Stimulated activated CD4-positive, alpha-beta T cell treated with anti-CD3 and anti-CD28 coated beads, Interleukin-4, amount 100 ng/mL, for 1 hour (primary cell): ENCODE data around the gene LAMB2.
A peak's percentile ranks its signal among the peaks of the same experiment; 100 is the strongest.

ENCODE experiments used
- DNase-seq: peaks from one replicate; pipeline ENCODE4 v3.0.0-alpha.2; 2020

LAMB2 gene

DNA sequence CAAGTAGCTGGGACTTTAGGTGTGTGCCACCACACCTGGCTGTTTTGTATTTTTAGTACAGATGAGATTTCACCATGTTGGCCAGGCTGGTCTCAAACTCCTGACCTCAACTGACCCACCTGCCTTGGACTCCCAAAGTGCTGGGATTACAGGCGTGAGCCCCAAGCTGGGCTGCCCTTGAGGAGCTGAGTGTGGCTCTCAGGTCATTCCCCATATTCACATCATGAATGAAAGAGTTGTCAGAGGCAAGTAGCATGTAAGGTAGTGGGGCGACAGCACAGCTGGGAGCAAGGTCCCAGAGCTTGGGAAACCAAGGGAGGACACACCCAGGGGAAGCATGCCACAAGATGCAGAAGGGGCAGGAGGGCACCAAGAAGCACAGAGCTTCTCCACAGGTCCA, 28.3 kb upstream of the LAMB2 start:
- no peak for DNase-seq

DNA sequence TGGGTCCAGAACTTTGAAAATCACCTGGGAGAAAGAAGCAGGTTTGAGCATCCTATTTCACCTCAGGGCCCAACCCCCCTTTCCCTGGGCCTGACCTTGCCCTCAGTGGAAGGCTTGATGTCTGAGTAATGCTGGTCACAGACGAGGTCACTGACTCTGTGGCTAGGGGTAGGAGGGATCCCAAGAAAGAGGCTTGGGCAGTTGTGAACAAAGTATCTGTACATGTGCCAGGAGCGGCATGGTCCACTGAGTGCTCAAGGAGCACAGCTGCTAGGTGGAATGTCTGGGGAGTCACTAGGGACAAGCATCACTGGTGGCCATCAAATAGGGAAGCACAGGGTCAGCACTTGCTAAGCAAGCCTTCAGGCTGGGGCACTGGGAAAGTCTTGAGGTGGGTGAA, 25.9 kb upstream of the LAMB2 start:
- DNase-seq, result no peak

DNA sequence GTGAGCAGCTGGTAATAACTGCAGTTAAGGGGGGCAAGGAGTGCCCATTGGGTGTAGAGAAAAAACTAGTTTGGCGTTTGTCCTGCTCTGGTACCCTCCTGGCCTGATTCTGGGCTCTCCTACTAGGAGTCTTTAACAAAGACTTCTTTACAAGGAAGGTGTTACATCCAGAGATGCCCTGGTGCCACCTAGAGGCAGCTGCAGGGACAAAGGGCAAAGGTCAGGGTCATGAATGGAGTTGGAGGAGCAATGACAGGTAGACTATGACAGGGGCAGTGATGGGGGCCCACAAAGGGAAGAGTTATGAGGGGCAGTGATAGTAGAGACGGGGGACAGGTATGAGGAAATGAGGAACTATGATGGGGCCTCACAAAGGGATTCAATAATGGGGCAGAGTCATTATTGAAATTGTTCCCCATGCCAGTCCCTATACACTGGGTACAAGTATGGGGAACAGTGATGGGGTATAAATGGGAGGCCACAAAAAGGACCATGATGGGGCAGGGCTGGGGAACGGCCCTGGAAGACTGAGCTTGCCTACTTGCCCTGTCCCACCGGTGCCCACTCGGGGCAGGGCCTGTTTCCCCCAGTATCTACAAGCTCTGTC, 25.4 kb upstream of the LAMB2 start:
- peak; percentile 57 for DNase-seq

DNA sequence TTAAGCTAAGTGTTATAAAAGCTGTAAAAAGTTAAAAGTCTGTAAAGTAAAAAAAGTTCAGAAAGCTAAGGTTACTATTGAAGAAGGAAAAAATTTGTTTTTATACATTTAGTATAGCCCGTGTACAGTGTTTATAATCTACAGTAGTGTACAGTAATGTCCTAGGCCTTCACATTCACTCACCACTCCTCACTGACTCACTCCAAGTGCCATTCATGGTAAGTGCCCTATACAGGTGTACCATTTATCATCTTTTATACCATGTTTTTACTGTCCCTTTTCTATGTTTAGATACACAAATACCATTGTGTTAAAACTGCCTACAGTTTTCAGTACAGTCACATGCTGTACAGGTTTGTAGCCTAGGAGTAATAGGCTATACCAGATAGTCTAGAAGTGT, 24.4 kb upstream of the LAMB2 start:
- DNase-seq, result no peak

DNA sequence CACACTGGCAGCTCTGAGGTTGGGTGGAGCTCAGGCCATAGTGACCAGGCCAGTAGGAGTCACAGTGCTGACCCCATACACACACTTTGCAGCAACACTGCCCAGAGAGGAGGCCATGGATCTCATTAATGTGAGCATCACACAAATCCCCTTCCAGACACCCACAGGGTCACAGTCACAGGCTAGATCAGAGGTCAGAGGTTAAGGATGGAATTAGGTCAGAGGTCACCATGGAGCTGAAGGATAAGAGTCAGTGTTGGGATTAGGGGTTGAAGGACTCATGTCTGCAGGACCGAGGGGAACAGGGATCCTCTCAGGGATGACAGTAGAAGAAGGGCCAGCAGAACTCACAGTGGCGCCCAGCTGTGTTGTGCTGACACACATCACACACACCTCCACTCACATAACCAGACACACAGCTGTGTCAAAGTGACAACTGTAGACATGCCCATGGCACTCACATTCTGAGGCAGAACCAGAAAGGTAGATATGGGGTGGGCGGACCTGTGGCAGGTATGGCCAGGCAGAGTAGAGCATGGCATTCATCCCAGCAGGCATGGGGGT, 20.6 kb upstream of the LAMB2 start:
- no peak for DNase-seq

DNA sequence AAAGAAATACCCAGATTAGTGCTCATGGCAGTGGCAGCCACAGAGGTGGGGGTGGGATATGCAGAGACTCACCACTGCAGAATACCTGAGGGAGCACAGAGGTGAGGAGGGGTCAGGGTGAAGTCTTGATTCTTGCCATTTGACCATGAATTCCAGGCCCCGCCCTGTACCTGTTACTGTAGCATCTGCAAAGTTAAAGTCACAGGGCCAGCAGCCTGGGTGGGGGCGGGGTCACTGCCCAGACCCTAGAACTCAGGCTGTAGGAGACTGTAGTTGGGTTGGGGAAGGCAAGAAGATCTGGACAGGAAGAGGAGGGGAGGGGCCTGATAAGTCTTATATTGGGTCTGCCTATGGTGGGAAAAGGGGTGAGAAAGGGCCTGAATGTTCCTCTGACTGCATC, 18.8 kb upstream of the LAMB2 start:
- DNase-seq, result no peak

DNA sequence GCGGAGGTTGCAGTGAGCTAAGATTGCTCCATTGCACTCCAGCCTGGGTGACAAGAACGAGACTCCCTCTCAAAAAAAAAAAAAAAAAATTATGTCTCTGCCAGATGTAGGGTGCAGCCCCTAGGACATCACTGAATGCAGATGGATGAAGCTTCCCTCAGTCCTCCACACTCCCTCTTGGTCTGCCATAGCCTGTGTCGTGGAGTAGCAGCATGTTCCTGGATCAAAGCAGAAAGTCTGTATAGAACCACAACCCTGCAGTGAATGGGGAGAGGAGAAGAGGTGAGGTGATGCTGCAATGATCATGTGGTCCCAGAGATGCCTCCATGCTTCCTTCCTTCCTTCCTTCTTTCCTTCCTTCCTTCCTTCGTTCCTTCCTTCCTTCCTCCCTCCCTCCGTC, 15.3 kb upstream of the LAMB2 start:
- DNase-seq, result no peak

DNA sequence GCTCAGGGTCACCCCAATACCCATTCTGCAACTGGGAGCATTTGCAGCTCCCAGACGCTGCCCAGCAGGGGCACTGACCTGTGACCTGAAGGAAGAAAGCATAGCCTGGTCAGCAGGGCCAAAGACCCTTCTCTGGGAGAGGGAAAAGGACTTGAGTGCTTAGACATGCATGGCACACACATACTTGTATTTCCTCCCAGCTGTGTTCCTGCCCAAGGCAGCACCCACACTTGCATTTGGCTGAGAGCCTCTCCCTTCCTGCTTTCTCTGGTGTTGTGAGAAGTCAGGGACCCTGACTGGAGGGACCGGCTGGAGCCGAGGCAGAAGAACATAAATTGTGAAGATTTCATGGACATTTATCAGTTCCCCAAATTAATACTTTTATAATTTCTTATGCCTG, 7.2 kb upstream of the LAMB2 start:
- DNase-seq, result no peak

DNA sequence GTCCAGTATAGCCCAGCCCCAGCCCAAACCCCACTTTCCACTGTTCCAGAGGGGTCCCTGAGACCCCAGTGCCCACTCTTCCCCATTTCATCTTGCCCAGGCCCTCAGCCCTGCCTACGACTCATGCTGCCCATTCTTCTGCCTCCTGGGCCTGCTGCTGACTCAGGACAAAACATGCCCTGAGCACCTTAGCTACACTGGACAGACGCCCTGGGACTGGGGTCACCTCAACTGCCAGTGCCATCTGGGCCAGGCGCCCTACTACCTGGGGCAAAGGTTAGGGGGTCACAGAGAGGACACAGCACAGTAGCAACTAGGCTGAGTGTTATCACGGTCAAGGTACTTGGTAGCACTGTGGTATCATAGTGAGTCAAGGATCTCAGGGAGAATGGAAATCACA, 2.6 kb upstream of the LAMB2 start:
- no peak for DNase-seq

GRCh38 chr3:49134471-49135265, 1.8 kb upstream of the LAMB2 start:
- no peak for DNase-seq

GRCh38 chr3:49133226-49133951, 539 bp upstream of the LAMB2 start:
- DNase-seq, result no peak

DNA sequence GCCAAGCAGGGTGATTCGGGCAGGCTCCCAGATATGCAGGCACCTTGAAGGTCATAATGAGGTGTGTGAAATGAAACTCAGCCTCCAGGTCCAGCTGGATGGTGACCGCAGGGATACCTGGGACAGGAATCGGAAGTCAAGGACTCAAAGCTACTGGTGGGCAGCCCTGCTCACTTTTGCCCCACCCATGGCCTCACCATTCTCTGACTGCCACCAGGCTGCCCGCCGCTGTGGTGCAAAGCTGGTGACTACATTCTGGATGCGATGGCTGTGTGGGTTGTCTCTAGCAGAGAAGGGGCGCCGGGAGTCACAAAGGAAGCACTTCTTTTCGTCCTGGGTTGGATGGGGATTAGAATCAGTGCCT, 795 bp downstream of the LAMB2 start:
- DNase-seq, result no peak

DNA sequence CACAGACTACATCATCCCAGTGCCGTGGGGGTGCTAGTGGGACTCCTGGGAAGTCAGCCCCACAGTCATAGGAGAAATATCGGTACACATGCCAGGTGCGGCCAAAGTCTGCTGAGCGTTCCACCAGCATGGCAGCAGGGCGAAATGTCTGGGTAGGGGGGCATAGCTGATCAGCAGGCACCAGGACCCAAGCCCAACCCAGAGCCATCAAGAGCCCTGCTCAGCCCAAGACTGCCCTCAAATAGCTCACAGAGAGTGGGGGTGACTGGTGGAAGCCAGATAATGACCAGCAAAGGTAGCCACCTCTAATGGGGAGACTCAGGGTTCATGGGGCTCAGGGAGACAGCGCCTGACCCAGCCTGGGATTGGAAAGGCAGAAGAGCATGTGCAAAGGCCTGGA, 1.3 kb downstream of the LAMB2 start:
- DNase-seq, result no peak

GRCh38 chr3:49131040-49131439, 1.8 kb downstream of the LAMB2 start:
- DNase-seq, result no peak

DNA sequence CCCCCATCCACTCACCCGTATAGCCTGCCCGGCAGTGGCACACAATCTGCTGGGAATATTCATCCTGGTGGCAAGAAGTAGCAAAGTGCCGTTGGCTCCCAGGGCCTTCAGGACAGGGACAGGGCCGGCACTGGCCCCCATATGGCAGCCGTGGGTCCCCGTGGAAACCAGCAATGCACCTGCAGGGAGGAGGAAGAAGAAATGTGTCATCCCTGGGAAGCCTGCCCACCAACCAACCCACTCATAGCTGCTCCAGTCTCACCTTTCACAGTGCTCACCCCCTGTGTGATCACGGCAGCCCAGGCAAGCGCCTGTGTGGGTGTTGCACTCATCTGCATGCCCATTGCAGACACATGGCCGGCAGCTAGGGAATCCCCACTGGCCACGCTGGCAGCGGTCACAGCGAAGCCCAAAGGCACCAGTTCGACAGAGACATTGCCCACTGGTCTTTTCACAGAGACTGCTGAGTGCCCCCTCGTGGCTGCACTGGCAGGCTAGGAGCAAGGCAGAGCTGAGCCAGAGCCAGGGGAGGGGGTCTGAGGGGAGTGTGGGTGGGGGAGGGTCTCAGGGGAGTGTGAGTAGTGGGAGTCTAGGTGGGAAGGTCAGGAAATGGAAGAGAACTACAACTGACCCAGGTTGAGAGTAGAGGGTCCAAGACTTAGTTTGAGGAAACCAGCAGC, 7.7 kb downstream of the LAMB2 start:
- DNase-seq, result no peak

DNA sequence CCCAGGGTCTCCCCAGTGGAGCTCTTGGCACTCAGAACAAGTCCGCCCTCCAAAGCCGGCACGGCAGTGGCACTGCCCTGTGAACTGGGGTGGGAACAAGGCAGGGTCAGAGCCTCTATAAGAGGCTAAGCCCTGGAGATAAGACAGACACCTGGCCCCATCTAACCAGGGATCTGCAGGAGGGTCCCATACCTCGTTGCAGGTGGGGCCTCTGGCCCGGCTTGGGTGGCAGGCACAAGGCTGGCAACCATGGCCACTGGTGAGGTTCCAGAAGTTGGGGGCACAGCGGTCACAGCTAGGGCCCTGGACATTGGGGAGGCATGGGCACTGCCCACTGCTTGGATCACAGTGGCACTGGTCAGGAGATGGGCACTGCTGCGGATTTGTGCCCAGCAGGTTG, 8.6 kb downstream of the LAMB2 start:
- DNase-seq, result no peak

- DNase-seq, result no peak
Observed at GRCh38 chr3:49123687-49124086, 9.2 kb downstream of the LAMB2 start.

DNA sequence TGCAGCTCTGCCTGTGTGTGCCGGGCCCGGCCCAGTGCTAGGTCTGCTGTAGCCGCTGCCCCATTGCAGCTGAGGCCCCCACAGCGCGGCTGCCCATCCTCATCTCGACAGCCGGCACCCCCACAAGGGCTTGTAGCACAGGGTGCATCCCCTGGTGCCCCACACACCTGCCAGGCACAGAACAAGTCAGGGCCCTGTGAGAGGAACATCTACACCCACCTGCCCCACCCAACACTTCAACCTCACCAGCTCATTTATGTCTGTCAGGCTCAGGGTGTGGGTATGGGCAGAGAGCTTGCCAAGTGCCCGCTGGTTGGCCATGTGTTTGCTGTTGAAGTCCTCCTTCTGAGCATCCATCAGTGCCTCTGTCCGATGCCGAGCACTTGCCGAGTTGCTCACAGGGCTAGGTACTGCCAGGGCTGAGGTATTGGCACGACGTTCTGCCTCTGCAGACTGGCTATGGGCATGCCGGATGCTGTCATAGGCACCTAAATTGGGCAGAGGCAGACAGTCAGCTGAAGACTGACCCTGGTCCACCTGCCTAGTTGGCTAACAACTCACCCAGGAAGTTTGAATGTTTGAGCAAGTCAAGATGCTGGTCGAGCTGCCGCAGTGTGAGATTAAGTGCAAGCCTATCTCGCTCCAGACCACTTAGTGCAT, 9.8 kb downstream of the LAMB2 start:
- DNase-seq, result no peak

- no peak for DNase-seq
Observed at GRCh38 chr3:49122451-49122850, 10.4 kb downstream of the LAMB2 start.

DNA sequence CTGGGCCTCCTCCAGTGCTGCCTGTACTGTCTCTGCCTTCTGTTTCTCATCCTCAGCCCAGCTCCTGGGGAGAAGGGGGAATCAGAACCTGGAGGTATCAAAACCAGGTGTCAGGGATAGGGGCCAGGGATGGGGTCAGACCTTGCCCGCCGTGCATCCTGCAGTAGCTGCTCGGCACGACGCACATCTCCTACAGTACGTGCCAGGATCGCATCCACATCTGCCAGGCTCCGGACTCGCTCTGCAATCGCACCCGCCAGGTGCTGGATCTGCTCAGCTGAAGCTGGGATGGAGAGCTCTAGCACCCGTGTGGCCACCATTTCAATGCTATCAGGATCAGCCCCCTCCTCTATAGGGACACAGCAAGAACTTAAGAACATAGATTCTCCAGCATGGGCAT, 10.8 kb downstream of the LAMB2 start:
- DNase-seq, result no peak

DNA sequence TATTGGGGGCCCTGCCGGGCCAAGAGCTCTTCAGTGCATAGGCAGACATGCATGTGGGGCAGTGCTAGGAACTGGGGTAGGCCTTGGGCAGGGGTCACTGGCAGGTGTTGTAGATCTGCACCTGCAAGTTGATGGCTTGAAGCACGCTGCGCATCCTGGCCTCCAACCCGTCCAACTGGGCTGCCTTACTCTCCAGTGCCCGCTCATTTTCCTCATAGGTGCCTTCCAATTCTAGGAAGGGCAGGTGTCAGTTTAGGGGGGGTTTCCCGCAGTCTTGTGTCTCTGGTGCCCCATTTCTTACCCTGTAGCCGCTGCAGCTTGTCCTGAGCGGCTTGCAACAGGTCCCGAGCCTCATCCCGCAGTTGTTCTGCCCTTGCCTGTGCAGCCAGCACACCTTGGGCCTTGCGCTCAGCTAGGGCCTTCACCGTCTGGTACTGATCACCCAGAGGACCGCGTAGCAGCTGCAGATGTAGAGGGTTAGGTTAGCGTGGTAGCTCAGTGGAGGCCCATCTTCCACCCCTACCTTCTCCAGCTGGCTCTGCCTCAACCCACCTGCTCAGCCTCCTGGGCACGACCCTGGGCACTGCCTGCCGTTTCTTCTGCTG, 11.6 kb downstream of the LAMB2 start:
- no peak for DNase-seq

DNA sequence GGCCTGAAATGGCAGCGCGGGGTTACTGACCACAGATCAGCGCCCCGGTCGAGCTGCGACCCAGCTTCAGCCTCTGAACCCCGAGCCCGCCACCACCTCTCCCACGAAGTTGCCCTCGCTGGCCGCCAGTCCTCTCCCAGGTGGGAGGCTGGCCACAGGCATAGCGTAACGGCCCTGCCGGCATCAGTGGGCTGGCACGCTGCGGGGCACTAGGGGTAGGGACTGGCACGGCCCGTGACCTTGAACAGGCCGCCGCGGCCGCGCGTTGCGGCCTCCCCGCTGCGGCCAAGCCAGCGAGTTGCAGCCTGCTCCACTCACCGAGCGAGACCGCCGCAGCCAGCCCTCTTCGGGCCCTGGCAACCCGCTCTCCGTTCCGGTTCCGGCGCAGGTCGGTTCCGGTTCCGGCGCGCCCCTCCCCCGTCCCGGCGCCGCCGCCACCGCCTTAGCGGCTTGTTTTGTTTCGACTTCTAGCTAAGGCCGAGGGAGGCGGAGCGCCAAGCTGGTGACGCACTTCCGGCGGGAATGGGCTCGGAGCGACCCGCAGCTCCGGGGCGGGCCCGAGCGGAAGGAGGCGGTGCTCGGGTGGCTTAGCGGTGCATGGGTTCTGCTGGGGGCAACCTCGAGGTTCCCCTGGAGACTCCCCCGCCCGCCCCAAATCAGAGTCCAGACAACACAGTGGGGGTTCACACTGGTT, 12.3 kb downstream of the LAMB2 start, which contains the start of gene USP19:
TSS of gene USP19 (minus strand) at position 386 of the 694 bp plus-strand sequence. CDS start 1,678 bp downstream, outside the sequence.
- DNase-seq, result peak; percentile 94
